HG02798 (cell line): Measurements from ENCODE around the gene SOSTDC1.
A peak's percentile ranks its signal among the peaks of the same experiment; 100 is the strongest.

Experiments used
- ATAC-seq: cut with Tn5 transposase; IDR thresholded peaks from one replicate; pipeline ENCODE4 v1.9.1; 2021; ENCODE audit warnings: mild to moderate bottlenecking; ENCODE audit not compliant: unreplicated experiment, poor library complexity

The SOSTDC1 gene

GRCh38 chr7:16420649-16421332 lies 44.7 kb downstream of the SOSTDC1 start:
- peak; percentile 83 for ATAC-seq

GRCh38 chr7:16420329-16420648 lies 45.2 kb downstream of the SOSTDC1 start:
- no peak for ATAC-seq

- ATAC-seq: no peak
Observed at GRCh38 chr7:16419859-16420258, 45.7 kb downstream of the SOSTDC1 start.

- ATAC-seq: no peak
Observed at GRCh38 chr7:16419126-16419525, 46.4 kb downstream of the SOSTDC1 start.

- ATAC-seq: no peak
Observed at GRCh38 chr7:16417906-16418305, 47.6 kb downstream of the SOSTDC1 start.

- ATAC-seq: no peak
Observed at GRCh38 chr7:16416289-16417282, 49.0 kb downstream of the SOSTDC1 start.

GRCh38 chr7:16412274-16413254 lies 53.0 kb downstream of the SOSTDC1 start:
- ATAC-seq: no peak
